GM21367 (cell line): Measurements from ENCODE around the gene RASGRP3.
"Not testable (repeated sequence)": the region's sequence is repeated elsewhere in the genome, so short reads cannot be mapped to it uniquely, and the experiment has no call there.

Experiments used
- ATAC-seq: cut with Tn5 transposase; IDR thresholded peaks from one replicate; pipeline ENCODE4 v1.9.1; 2021; ENCODE audit not compliant: unreplicated experiment

Gene RASGRP3

GRCh38 chr2:33476131-33476792 lies at the start of gene RASGRP3:
Gene RASGRP3 (plus strand): TSS chr2:33476649. CDS start chr2:33515137, 38,488 bp downstream.
- peak; percentile 43 for ATAC-seq

DNA sequence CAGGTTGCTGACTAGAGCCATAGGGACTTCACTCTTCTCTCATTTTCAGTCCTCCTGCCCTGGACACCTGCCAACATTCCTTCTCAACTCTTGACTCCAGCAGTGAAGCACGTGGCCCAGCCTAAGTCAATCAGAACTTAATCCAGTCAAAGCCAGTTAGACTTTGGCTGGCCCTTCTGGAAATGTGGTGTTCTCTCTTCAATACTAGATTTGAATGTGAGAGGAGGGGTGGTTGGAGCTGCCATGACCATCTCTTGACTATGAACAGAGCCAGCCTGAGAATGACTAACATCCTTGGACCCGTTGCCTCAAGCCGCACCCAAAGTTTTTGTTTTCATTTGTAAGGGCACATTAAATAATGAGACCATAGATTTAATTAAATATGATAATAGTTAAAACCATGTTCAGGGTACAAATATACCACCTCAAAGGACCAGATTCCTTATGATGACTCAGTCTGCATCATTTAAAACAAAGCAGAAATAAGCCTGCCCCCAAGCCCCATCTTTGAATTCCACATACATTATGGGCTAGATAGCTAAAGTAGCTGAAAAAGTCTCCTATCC lies 49.7 kb upstream of the RASGRP3 start:
- ATAC-seq = no peak

- ATAC-seq = no peak
These were observed 46.4 kb upstream of the RASGRP3 start for GRCh38 chr2:33430077-33430476.

DNA sequence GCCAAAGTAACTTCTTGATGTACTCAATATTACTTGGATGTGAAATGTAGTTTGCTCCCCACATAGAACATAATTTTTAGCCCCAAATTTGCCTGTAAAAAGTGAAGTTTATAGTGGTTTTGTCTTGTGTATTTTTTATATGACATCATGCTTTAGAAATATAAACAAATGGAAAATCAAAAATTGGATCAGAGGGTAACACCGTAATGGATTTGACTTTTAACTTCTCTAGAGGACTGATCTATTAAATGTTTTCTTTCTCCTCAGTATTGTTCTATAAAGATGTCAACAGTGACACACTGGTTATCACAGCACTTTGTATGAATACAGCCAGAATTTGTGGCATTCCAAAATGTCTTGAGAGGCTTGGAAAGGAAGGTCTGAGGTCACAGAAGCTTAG lies 45.6 kb upstream of the RASGRP3 start:
- ATAC-seq = no peak

- no peak for ATAC-seq
These were observed 43.6 kb upstream of the RASGRP3 start for GRCh38 chr2:33432871-33433270.

DNA sequence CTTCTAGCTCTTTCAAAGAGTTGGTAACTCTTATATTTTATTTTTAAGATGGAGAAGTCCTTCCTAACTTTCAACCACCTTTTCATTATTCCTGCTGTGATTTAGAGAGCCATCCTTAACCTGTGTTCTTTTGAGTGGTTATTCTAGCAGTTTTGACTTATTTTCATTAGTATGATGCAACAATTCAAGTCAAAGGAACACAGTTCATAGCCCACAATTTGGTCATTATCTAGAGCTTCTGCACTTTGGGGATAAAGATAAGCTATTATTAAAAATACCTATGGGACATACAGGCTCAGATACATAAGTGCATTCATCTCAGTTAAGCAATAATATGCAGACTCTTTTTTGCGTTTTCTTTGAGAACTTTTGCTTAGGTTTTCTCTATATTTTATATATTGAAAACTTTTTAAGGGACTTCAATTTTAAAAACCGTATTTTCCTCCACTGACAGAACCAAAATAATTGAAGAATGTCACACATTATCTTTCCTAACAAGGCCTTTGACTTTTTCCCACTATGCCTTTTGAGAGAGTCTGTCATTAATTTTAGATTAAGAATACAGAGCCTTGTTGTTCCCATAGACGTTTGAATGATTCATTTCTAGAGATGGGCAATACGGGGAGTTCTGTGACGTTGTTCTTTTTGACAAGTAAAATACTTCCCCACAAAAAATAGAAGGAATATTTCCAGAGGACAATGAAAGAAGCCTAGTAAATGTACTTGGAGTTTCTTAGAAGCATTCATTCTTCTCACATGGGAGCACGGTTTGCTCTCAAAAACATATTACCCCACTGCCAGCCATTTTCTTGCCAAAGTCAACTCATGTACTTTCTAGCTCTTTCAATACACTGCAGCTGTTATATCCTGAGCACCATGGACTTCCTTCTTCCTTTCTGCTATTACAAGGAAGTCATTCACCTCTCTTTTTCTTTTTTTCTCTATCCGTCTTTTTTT lies 42.9 kb upstream of the RASGRP3 start:
- ATAC-seq = no peak

GRCh38 chr2:33435518-33435917 lies 40.9 kb upstream of the RASGRP3 start:
- ATAC-seq = no peak

- no peak for ATAC-seq
These were observed 40.4 kb upstream of the RASGRP3 start for GRCh38 chr2:33436083-33436482.

DNA sequence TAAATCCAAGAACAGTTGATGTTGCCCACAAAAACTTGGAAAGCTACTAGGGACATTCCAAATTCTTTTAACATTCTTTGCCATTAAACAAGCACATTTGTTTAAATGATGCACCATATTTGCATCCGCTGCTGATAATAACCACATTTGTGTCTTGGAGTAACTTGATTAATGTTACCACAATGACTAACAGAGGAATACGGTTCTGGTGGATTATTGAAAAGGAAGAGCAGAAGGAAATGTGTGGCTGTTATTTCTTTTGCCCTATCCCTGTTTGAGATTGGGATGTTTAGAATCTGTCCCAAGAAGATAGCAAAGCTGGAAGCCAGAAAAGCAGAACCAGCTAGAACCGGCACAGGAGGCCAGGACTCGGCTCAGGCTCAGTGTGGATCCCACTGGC lies 39.2 kb upstream of the RASGRP3 start:
- ATAC-seq = no peak

- no peak for ATAC-seq
These were observed 38.6 kb upstream of the RASGRP3 start for GRCh38 chr2:33437815-33438214.

DNA sequence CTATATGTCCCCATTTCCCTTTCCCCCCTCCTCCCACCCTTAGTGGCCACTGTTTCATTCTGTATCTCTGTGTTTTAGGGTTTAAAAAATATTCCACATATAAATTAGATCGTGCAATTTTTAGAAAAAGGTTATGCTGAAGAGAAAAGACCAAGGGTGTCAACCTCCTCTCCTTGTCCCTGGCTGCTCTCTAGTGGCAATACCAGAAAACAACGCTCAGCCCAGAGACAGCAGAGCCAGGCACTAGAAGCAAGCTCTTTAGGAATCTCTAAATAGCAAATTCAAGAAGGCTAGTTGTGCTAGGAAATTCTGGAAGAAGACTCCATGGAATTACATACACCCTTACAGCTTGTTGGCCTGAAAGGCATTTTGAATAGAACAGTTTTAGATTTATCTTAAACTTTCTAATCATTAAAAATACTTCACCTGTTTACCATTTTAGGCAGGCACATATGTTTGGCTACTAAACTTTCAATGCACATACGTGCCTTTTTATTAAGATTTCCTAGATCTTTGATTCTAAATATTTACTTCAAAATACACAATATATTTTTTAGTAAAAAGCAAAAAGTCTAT lies 35.1 kb upstream of the RASGRP3 start:
- ATAC-seq = peak; percentile 84

DNA sequence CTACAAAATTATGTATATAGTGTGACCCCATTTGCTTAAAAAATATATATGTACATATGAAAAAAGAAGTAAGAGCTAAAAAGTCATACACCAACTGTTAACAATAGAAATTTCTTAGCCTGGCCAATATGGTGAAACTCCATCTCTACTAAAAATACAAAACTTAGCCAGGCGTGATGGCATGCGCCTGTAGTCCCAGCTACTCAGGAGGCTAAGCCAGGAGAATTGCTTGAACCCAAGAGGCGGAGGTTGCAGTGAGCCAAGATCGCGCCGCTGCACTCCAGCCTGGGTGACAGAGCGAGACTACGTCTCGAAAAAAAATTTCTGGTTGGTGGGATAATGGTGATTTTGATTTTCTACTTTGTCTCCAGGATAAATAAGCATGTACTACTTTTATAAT lies 34.4 kb upstream of the RASGRP3 start:
- ATAC-seq = not testable (repeated sequence)

- no peak for ATAC-seq
These were observed 33.8 kb upstream of the RASGRP3 start for GRCh38 chr2:33442528-33443079.

GRCh38 chr2:33443274-33443829 lies 33.1 kb upstream of the RASGRP3 start:
- no peak for ATAC-seq

DNA sequence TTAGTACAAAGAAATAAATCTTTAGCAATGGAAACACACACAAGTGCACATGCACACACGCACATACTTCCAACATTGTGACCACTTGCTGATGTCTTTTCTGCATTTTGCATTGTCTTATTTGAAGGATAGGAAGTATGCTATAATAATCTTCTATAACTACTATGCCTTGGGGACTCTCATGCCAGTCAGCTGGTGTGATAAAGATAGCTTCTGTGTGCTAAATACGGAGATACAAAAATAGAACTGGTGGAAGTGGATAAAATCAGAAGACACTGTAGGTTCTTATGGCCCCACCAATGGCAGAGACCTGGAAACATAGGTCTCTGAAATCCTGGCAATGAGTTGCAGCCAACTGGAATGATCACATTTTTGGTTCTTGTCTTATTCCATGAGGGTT lies 31.5 kb upstream of the RASGRP3 start:
- no peak for ATAC-seq

GRCh38 chr2:33448220-33448899 lies 28.1 kb upstream of the RASGRP3 start:
- ATAC-seq = no peak

- ATAC-seq = no peak
These were observed 25.2 kb upstream of the RASGRP3 start for GRCh38 chr2:33451214-33451613.

GRCh38 chr2:33451825-33452224 lies 24.6 kb upstream of the RASGRP3 start:
- no peak for ATAC-seq

DNA sequence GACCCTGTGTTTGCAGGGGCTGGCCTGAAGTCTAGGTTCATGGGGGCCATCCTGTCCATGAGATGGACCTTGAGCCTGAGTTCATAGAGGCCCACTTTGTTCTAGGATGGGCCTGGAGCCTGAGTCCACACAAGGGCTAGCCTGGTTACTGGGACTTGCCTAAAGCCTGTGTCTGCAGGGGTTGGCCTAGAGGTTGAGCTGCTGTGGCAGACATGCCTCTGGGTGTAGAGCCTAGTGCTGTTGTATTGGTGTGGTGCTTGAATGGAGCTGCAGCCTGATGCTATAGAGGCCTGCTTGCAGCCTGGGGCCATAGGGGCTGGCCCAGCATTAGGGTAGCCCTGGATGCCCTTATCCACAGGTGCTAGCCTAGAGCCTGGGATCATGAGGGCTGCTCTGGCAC lies 23.9 kb upstream of the RASGRP3 start:
- ATAC-seq = no peak

- ATAC-seq = no peak
These were observed 22.5 kb upstream of the RASGRP3 start for GRCh38 chr2:33453905-33454479.
